Measurements from ENCODE around the gene TTC7B.

TTC7B gene

GRCh38 chr14:90596733-90597132, 219.5 kb downstream of the TTC7B start:
- Histone ChIP-seq H3K36me3 (ENCODE audit: control insufficient read depth, insufficient read depth, low read length) (no peaks in the 10 kb centered on the region), H3K27ac (ENCODE audit: low read depth, low read length) (no peak overlapping the region), H3K4me1 (ENCODE audit: control insufficient read depth, insufficient read depth, low read length) (peaks cover 17% of the 10 kb centered on the region), H3K27me3 (ENCODE audit: control insufficient read depth, insufficient read depth, low read length) (no peaks in the 10 kb centered on the region), H3K9me3 (ENCODE audit: control insufficient read depth, insufficient read depth, low read length) (no peaks in the 10 kb centered on the region), H3K4me3 (ENCODE audit: low read depth, low read length) (no peak overlapping the region), H3K9ac (ENCODE audit: low read depth, low read length) (no peak overlapping the region)

GRCh38 chr14:90593254-90594040, 222.8 kb downstream of the TTC7B start:
- no peak overlapping the region for H3K27ac ChIP-seq (ENCODE audit: low read depth, low read length)
- H3K9me3 ChIP-seq (ENCODE audit: control insufficient read depth, insufficient read depth, low read length), result no peaks in the 10 kb centered on the region
- H3K9ac ChIP-seq (ENCODE audit: low read depth, low read length), result no peak overlapping the region
- no peak overlapping the region for H3K4me3 ChIP-seq (ENCODE audit: low read depth, low read length)
- no peaks in the 10 kb centered on the region; the same call in 1 of the 2 replicates for H3K4me1 ChIP-seq (ENCODE audit: control insufficient read depth, insufficient read depth, low read length)
- no peaks in the 10 kb centered on the region for H3K27me3 ChIP-seq (ENCODE audit: control insufficient read depth, insufficient read depth, low read length)
- H3K36me3 ChIP-seq (ENCODE audit: control insufficient read depth, insufficient read depth, low read length), result no peaks in the 10 kb centered on the region

- H3K9ac ChIP-seq (ENCODE audit: low read depth, low read length), result no peak overlapping the region
- no peaks in the 10 kb centered on the region; the same call in 1 of the 2 replicates for H3K4me1 ChIP-seq (ENCODE audit: control insufficient read depth, insufficient read depth, low read length)
- H3K27me3 ChIP-seq (ENCODE audit: control insufficient read depth, insufficient read depth, low read length), result no peaks in the 10 kb centered on the region
- no peaks in the 10 kb centered on the region for H3K36me3 ChIP-seq (ENCODE audit: control insufficient read depth, insufficient read depth, low read length)
- H3K4me3 ChIP-seq (ENCODE audit: low read depth, low read length), result no peak overlapping the region
- no peaks in the 10 kb centered on the region for H3K9me3 ChIP-seq (ENCODE audit: control insufficient read depth, insufficient read depth, low read length)
- no peak overlapping the region for H3K27ac ChIP-seq (ENCODE audit: low read depth, low read length)
Measured at GRCh38 chr14:90592655-90593054, 223.6 kb downstream of the TTC7B start.

- Histone ChIP-seq H3K9ac (ENCODE audit: low read depth, low read length) (no peak overlapping the region), H3K27ac (ENCODE audit: low read depth, low read length) (no peak overlapping the region), H3K36me3 (ENCODE audit: control insufficient read depth, insufficient read depth, low read length) (no peaks in the 10 kb centered on the region), H3K4me3 (ENCODE audit: low read depth, low read length) (no peak overlapping the region), H3K27me3 (ENCODE audit: control insufficient read depth, insufficient read depth, low read length) (no peaks in the 10 kb centered on the region), H3K9me3 (ENCODE audit: control insufficient read depth, insufficient read depth, low read length) (no peaks in the 10 kb centered on the region), H3K4me1 (ENCODE audit: control insufficient read depth, insufficient read depth, low read length) (no peaks in the 10 kb centered on the region)
Measured at GRCh38 chr14:90587918-90588317, 228.3 kb downstream of the TTC7B start.

GRCh38 chr14:90587252-90587910, 228.8 kb downstream of the TTC7B start:
- no peak overlapping the region for H3K4me3 ChIP-seq (ENCODE audit: low read depth, low read length)
- H3K27ac ChIP-seq (ENCODE audit: low read depth, low read length), result no peak overlapping the region
- no peaks in the 10 kb centered on the region for H3K27me3 ChIP-seq (ENCODE audit: control insufficient read depth, insufficient read depth, low read length)
- H3K4me1 ChIP-seq (ENCODE audit: control insufficient read depth, insufficient read depth, low read length), result no peaks in the 10 kb centered on the region
- no peaks in the 10 kb centered on the region for H3K36me3 ChIP-seq (ENCODE audit: control insufficient read depth, insufficient read depth, low read length)
- H3K9me3 ChIP-seq (ENCODE audit: control insufficient read depth, insufficient read depth, low read length), result no peaks in the 10 kb centered on the region
- no peak overlapping the region for H3K9ac ChIP-seq (ENCODE audit: low read depth, low read length)

GRCh38 chr14:90585106-90585505, 231.1 kb downstream of the TTC7B start:
- Histone ChIP-seq H3K36me3 (ENCODE audit: control insufficient read depth, insufficient read depth, low read length) (no peaks in the 10 kb centered on the region), H3K4me1 (ENCODE audit: control insufficient read depth, insufficient read depth, low read length) (no peaks in the 10 kb centered on the region), H3K4me3 (ENCODE audit: low read depth, low read length) (no peak overlapping the region), H3K9me3 (ENCODE audit: control insufficient read depth, insufficient read depth, low read length) (no peaks in the 10 kb centered on the region), H3K27ac (ENCODE audit: low read depth, low read length) (no peak overlapping the region), H3K9ac (ENCODE audit: low read depth, low read length) (no peak overlapping the region), H3K27me3 (ENCODE audit: control insufficient read depth, insufficient read depth, low read length) (no peaks in the 10 kb centered on the region)

GRCh38 chr14:90583916-90584605, 232.2 kb downstream of the TTC7B start:
- Histone ChIP-seq H3K9me3 (ENCODE audit: control insufficient read depth, insufficient read depth, low read length) (no peaks in the 10 kb centered on the region), H3K4me1 (ENCODE audit: control insufficient read depth, insufficient read depth, low read length) (no peaks in the 10 kb centered on the region), H3K27me3 (ENCODE audit: control insufficient read depth, insufficient read depth, low read length) (no peaks in the 10 kb centered on the region), H3K27ac (ENCODE audit: low read depth, low read length) (no peak overlapping the region), H3K4me3 (ENCODE audit: low read depth, low read length) (no peak overlapping the region), H3K9ac (ENCODE audit: low read depth, low read length) (no peak overlapping the region), H3K36me3 (ENCODE audit: control insufficient read depth, insufficient read depth, low read length) (no peaks in the 10 kb centered on the region)

GRCh38 chr14:90583427-90583826, 232.8 kb downstream of the TTC7B start:
- Histone ChIP-seq H3K9ac (ENCODE audit: low read depth, low read length) (no peak overlapping the region), H3K9me3 (ENCODE audit: control insufficient read depth, insufficient read depth, low read length) (no peaks in the 10 kb centered on the region), H3K36me3 (ENCODE audit: control insufficient read depth, insufficient read depth, low read length) (no peaks in the 10 kb centered on the region), H3K27ac (ENCODE audit: low read depth, low read length) (no peak overlapping the region), H3K4me1 (ENCODE audit: control insufficient read depth, insufficient read depth, low read length) (no peaks in the 10 kb centered on the region), H3K27me3 (ENCODE audit: control insufficient read depth, insufficient read depth, low read length) (no peaks in the 10 kb centered on the region), H3K4me3 (ENCODE audit: low read depth, low read length) (no peak overlapping the region)

GRCh38 chr14:90582166-90582565, 234.1 kb downstream of the TTC7B start:
- H3K4me1 ChIP-seq (ENCODE audit: control insufficient read depth, insufficient read depth, low read length), result peaks cover under 1% of the 10 kb centered on the region; the same call in 1 of the 2 replicates
- H3K27me3 ChIP-seq (ENCODE audit: control insufficient read depth, insufficient read depth, low read length), result no peaks in the 10 kb centered on the region
- H3K9me3 ChIP-seq (ENCODE audit: control insufficient read depth, insufficient read depth, low read length), result no peaks in the 10 kb centered on the region
- H3K27ac ChIP-seq (ENCODE audit: low read depth, low read length), result no peak overlapping the region
- no peaks in the 10 kb centered on the region for H3K36me3 ChIP-seq (ENCODE audit: control insufficient read depth, insufficient read depth, low read length)
- no peak overlapping the region for H3K4me3 ChIP-seq (ENCODE audit: low read depth, low read length)
- H3K9ac ChIP-seq (ENCODE audit: low read depth, low read length), result no peak overlapping the region

- H3K36me3 ChIP-seq (ENCODE audit: control insufficient read depth, insufficient read depth, low read length), result no peaks in the 10 kb centered on the region
- H3K9me3 ChIP-seq (ENCODE audit: control insufficient read depth, insufficient read depth, low read length), result no peaks in the 10 kb centered on the region
- H3K4me3 ChIP-seq (ENCODE audit: low read depth, low read length), result no peak overlapping the region
- H3K4me1 ChIP-seq (ENCODE audit: control insufficient read depth, insufficient read depth, low read length), result peaks cover 4% of the 10 kb centered on the region; the same call in 1 of the 2 replicates
- no peaks in the 10 kb centered on the region for H3K27me3 ChIP-seq (ENCODE audit: control insufficient read depth, insufficient read depth, low read length)
- H3K27ac ChIP-seq (ENCODE audit: low read depth, low read length), result no peak overlapping the region
- no peak overlapping the region for H3K9ac ChIP-seq (ENCODE audit: low read depth, low read length)
Measured at GRCh38 chr14:90581745-90582144, 234.5 kb downstream of the TTC7B start.

Measured in HUES48 (cell line).